Hepatocyte (in vitro differentiated cells): Measurements from ENCODE around the gene TRIM44.

Source experiments
- EZH2 ChIP-seq: fragments of 200-600 bp; sonication (generic); IDR thresholded peaks from 2 replicates; pipeline ENCODE4 v1.6.1; 2016; ENCODE audit warnings: antibody characterized with exemption, mild to moderate bottlenecking, borderline replicate concordance
- EZH2phosphoT487 ChIP-seq: fragments of 200-600 bp; sonication (generic); IDR thresholded peaks from one replicate; pipeline ENCODE4 v1.6.1; 2018; ENCODE audit warnings: antibody characterized with exemption, mild to moderate bottlenecking, low read depth, moderate library complexity; ENCODE audit not compliant: unreplicated experiment, severe bottlenecking
- TF ChIP-seq, protein P1 (sequence below): fragments of 200-600 bp; sonication (generic); IDR thresholded peaks from 2 replicates; pipeline ENCODE4 v1.5.1; 2016; ENCODE audit warnings: antibody characterized with exemption, mild to moderate bottlenecking; ENCODE audit not compliant: poor library complexity

DNA sequence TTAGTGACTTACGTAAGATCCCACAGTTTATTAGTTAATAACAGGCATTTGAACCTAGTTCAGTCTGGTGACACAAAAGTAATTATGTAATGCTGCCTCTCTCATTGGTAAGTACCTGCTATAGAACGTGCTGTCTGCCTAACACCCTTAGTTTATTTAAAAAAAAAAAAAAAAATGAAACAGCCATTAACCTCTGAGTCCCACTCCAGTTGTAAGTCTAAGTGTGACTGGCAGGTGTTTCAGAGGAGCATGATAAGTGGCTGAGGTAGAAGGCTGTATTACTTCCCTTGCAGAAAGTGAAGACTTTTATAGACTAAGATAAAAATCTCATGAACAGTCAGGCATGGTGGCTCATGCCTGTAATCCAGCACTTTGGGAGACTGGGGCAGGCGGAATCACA, 140.5 kb downstream of the TRIM44 start:
- TF ChIP-seq, protein P1, sequence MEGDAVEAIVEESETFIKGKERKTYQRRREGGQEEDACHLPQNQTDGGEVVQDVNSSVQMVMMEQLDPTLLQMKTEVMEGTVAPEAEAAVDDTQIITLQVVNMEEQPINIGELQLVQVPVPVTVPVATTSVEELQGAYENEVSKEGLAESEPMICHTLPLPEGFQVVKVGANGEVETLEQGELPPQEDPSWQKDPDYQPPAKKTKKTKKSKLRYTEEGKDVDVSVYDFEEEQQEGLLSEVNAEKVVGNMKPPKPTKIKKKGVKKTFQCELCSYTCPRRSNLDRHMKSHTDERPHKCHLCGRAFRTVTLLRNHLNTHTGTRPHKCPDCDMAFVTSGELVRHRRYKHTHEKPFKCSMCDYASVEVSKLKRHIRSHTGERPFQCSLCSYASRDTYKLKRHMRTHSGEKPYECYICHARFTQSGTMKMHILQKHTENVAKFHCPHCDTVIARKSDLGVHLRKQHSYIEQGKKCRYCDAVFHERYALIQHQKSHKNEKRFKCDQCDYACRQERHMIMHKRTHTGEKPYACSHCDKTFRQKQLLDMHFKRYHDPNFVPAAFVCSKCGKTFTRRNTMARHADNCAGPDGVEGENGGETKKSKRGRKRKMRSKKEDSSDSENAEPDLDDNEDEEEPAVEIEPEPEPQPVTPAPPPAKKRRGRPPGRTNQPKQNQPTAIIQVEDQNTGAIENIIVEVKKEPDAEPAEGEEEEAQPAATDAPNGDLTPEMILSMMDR = no peak
- TF ChIP-seq EZH2 (no peak), EZH2phosphoT487 (no peak)
